GM12873 (cell line): ENCODE results near the gene FGD5.

Source experiments
- CTCF ChIP-seq: IDR thresholded peaks from 2 replicates; pipeline ENCODE4 v1.5.1; 2012; ENCODE audit warnings: low read depth, mild to moderate bottlenecking, moderate library complexity, low read length, control low read depth; ENCODE audit not compliant: insufficient read depth; ENCODE audit errors: missing control alignments

Gene FGD5

DNA sequence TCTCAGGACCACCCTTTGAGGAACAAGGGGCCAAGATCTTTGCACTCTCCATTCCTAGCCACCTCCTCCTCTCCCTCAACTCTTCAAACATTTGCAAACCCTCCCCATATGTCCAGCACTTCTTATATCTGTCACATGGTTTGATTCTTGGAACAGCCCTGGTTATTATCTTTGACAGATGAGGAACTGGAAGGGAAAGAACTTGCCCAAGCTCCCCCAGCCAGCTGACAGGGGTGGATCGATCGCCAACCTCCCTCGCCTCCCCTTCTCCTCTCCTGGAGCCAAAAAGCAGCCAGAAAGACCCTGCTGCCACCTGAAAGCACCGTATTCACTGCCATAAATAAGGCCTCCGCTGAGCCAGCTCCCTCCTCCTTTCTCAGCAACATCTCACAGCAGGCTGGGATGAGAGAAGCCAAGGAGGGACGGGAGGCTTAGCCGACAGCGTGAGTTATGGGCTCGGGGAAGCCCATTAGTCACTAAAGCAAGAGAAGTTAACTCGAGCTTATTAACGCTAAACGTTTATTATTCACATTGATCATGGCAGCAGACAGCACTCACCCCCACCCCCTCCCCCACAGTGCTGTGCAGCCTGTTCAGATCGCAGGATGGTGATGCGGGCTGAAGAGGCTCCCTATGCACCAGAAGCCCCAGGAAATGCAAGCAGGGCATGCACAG, 22.2 kb upstream of the FGD5 start:
- TF ChIP-seq CTCF = no peak

DNA sequence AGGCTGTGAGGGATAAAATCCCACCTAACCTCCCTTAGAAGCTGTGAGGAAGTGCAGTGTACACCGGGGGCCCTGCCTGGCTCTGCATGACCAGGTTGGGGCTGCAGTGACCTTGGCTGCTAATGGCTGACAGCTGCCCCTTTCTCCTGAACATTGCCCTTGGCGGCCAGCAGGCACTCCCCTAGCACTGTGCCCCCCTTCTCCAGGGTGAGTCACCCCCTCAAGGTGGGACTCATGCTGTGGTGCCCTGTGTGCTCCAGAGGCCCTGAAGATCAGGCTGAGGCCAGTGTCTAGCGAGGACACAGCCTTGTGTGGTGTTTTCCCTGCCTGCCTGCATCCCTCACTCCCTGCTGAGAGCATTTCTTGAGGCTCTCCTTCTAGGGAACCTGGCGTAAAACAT, 21.0 kb upstream of the FGD5 start:
- TF ChIP-seq CTCF = no peak

DNA sequence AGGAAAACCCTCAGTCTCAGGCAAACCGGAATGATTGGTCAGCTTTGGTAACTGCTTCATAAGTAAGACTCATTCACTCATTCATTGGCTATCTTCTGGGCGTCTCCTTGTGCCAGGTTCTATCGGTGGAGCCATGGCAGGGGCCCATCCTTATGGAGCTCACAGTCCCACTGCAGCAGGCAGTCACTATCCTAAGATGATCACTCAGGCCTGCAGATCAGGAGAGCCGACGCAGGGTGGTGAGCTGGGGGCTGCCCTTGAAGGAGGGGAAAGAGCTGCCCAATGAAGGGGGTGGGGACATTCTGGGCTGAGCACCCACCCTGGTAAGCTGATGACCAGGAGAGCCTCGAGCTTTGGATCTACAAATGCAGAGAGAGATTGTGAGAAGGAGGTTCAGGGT, 20.5 kb upstream of the FGD5 start:
- no peak for TF ChIP-seq CTCF

- no peak for TF ChIP-seq CTCF
Measured at GRCh38 chr3:14799146-14799545, 19.6 kb upstream of the FGD5 start.

DNA sequence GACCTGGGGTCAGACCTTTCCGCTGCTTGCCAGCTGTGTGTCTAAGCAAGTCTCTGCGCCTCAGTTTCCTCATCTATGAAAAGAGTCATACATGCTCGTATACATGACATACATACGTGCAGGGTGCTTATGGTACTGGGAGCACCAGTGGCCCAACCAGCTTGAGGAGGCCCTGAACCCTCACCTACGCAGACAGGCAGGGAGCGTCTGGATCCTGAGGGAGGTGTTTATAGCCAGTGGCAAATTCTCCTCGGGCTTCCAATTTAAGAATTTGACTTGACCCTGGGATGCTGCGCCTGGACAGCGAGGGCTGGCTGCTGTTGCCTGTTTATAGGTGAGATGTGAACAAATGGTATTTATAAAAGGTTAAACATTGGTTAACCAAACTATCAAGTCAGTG, 17.7 kb upstream of the FGD5 start:
- no peak for TF ChIP-seq CTCF

DNA sequence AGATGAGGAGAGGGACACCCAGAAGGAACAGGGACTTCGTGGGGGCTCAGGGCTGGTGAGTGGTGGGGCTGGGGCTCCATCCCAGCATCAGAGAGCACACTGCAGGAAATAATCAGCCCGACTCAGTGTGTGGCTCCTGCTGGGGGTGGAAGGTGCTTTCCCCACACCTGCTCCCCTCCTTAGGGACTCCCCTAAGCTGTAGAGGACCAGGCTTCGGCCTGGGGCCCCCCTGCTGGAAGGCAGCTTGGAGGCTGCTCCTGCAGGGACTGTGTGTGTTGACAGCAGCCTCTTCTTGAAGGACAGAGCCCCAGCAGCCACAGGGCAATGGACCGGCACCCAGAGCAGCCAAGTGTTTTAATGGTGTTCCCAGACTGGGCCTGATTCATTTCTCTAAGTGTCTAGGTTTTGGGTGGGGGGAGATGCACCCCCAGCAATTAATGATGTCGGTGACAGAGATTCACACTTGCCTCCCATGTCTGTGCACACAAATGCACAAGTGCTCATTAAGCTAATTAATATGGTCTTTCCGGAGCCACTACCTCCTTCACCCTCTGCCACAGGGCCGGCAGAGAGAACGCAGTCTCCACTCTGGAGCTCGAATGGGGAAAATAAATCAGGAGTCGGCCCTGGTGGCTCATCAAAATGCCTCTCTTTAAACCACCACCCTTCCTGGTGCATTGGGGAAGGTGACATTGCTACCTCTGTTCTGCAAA, 16.9 kb upstream of the FGD5 start:
- no peak for TF ChIP-seq CTCF

DNA sequence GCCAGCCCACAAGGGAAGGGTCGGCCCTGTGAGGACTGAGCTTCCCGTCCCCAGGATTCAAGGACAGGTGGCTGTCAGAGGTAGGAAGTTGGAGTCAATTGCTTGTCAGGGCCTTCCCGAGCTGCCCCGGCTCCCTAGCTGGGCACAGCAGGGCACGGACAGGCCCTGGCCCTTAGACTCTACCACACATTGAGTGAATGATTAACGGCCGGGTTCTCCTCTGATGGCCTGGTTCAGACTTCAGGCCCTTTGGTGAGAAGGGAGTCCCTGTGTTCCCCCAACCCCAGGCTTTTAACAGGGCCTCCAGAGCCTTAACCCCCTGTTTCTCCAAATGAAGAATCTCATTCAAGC, 16.4 kb upstream of the FGD5 start:
- TF ChIP-seq CTCF = no peak
